ENCODE data around the gene GABRG3. TPM values are rescaled to one million over a fixed set of nuclear protein-coding genes. Genes with fewer than 3 reads are reported as not detected.

Gene GABRG3
- total and polyA plus RNA-seq, 9 of the 15 experiments (the other 6 are each of a cell fraction or from before 2014, with no cell fraction given), result 4.0 to 15.1 (median 11.2) TPM

DNA sequence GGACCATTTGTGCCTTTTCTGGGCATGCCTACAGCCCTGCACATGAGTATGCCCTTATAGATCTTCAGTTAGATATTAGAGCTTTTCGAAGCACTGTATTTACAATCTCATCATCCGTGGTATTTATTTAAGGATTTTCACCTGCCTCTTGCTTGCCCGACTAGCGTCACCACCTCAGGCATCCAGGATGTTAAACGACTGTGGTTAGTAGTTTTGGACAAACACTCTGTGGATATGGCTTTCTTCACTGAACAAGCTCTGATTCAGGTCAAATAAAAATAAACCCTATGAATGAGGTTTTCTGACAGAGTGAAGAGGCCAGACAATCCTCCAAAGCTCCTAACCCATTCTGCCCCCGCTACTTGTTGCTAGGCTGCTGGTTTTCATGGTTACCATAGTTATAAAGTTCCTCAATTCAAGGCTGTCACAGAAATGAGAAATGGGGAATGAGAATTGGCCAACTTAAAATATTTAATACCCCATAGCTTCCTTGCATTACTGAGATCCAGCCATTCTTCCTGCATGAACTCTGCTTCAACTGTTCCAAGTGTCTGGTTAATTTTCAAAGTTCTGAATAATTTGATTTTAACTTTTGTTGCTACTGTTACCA is 440.1 kb downstream of the GABRG3 start:
- no peak overlapping the region for H3K4me2 ChIP-seq (ENCODE audit: insufficient read depth, low read length)
- H4K20me1 ChIP-seq (replicated peaks; ENCODE audit: control insufficient read depth, insufficient read depth, low read length), result no peaks in the 10 kb centered on the region
- no peaks in the 10 kb centered on the region for H3K9me1 ChIP-seq (ENCODE audit: control insufficient read depth, insufficient read depth, low read length)
- H3K4me1 ChIP-seq (replicated peaks in 1 of 2; ENCODE audit: control insufficient read depth in 2 of 2, insufficient read depth in 2 of 2, low read length in 2 of 2), result no peaks in the 10 kb centered on the region
- no peak overlapping the region for H3K4me3 ChIP-seq
- in situ Hi-C loops (cut with MboI) (no loop called here), intact Hi-C loops (cut with micrococcal nuclease) (no loop called here)
- ATAC-seq (no peak), FAIRE-seq (no peak), DNase-seq (ENCODE audit: extremely low read depth in 1 of 4, low spot score in 3 of 4) (no peak)
- H3K27ac ChIP-seq (ENCODE audit: extremely low read depth, low read depth, low read length), result no peak overlapping the region
- no peaks in the 10 kb centered on the region for H3K27me3 ChIP-seq (ENCODE audit: control insufficient read depth in 2 of 2, insufficient read depth in 2 of 2, low read length in 2 of 2)
- BruUV-seq (replicated peaks), result no TSS peak
- TF ChIP-seq NONO (IDR thresholded peaks at IDR 0.05; ENCODE audit: low read depth in 2 of 2, low read length in 1 of 2), result no peak
- TF ChIP-seq, protein P1, sequence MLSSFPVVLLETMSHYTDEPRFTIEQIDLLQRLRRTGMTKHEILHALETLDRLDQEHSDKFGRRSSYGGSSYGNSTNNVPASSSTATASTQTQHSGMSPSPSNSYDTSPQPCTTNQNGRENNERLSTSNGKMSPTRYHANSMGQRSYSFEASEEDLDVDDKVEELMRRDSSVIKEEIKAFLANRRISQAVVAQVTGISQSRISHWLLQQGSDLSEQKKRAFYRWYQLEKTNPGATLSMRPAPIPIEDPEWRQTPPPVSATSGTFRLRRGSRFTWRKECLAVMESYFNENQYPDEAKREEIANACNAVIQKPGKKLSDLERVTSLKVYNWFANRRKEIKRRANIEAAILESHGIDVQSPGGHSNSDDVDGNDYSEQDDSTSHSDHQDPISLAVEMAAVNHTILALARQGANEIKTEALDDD (IDR thresholded peaks at IDR 0.05), result no peak
- TF ChIP-seq RUNX1 (IDR thresholded peaks at IDR 0.05; ENCODE audit: low read depth), result no peak
- no peak for TF ChIP-seq ZNF431 (CRISPR knock-in tag; IDR thresholded peaks at IDR 0.05)
- no peak for TF ChIP-seq ZNF12 (CRISPR knock-in tag; IDR thresholded peaks at IDR 0.05)
- no peak for TF ChIP-seq BCL6 (CRISPR knock-in tag; IDR thresholded peaks at IDR 0.05)
- TF ChIP-seq C11orf30 (IDR thresholded peaks at IDR 0.05; ENCODE audit: low read depth), result no peak
- TF ChIP-seq ZSCAN32 (CRISPR knock-in tag; IDR thresholded peaks at IDR 0.05), result no peak
- no peak for TF ChIP-seq ATF7 (IDR thresholded peaks at IDR 0.05)
- TF ChIP-seq ZNF583 (CRISPR knock-in tag; IDR thresholded peaks at IDR 0.05), result no peak
- no peak for TF ChIP-seq RBM22 (IDR thresholded peaks at IDR 0.05; ENCODE audit: low read depth, low read length, poor library complexity, severe bottlenecking)
- no peak for TF ChIP-seq NCOA1 (IDR thresholded peaks at IDR 0.05; ENCODE audit: low read depth)
- no peak for TF ChIP-seq SIN3B (IDR thresholded peaks at IDR 0.05; ENCODE audit: low read depth)
- TF ChIP-seq, protein P2, sequence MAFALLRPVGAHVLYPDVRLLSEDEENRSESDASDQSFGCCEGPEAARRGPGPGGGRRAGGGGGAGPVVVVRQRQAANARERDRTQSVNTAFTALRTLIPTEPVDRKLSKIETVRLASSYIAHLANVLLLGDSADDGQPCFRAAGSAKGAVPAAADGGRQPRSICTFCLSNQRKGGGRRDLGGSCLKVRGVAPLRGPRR (CRISPR knock-in tag; IDR thresholded peaks at IDR 0.05), result no peak
- no peak for TF ChIP-seq SMARCA4 (IDR thresholded peaks at IDR 0.05)
- no peak for TF ChIP-seq CHD4 (IDR thresholded peaks at IDR 0.05; ENCODE audit: insufficient read depth, insufficient replicate concordance, low read depth, low read length, poor library complexity, severe bottlenecking)
- TF ChIP-seq, protein P3, sequence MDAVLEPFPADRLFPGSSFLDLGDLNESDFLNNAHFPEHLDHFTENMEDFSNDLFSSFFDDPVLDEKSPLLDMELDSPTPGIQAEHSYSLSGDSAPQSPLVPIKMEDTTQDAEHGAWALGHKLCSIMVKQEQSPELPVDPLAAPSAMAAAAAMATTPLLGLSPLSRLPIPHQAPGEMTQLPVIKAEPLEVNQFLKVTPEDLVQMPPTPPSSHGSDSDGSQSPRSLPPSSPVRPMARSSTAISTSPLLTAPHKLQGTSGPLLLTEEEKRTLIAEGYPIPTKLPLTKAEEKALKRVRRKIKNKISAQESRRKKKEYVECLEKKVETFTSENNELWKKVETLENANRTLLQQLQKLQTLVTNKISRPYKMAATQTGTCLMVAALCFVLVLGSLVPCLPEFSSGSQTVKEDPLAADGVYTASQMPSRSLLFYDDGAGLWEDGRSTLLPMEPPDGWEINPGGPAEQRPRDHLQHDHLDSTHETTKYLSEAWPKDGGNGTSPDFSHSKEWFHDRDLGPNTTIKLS (IDR thresholded peaks at IDR 0.05; ENCODE audit: borderline replicate concordance, low read depth), result no peak
- TF ChIP-seq, protein P4, sequence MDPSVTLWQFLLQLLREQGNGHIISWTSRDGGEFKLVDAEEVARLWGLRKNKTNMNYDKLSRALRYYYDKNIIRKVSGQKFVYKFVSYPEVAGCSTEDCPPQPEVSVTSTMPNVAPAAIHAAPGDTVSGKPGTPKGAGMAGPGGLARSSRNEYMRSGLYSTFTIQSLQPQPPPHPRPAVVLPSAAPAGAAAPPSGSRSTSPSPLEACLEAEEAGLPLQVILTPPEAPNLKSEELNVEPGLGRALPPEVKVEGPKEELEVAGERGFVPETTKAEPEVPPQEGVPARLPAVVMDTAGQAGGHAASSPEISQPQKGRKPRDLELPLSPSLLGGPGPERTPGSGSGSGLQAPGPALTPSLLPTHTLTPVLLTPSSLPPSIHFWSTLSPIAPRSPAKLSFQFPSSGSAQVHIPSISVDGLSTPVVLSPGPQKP (CRISPR knock-in tag; IDR thresholded peaks at IDR 0.05), result no peak
- no peak for TF ChIP-seq SP2 (IDR thresholded peaks at IDR 0.05; ENCODE audit: extremely low read depth, low read depth, low read length, poor library complexity, severe bottlenecking)
- no peak for TF ChIP-seq KLF16 (IDR thresholded peaks at IDR 0.05)
- no peaks in the 10 kb centered on the region for H3K36me3 ChIP-seq (ENCODE audit: control insufficient read depth, insufficient read depth, low read length)
- POLR2A ChIA-PET, result no interaction called here
- no peak overlapping the region for H3K9ac ChIP-seq (ENCODE audit: insufficient read depth in 1 of 2, low read depth in 2 of 2, low read length in 2 of 2)
- WGBS (ENCODE audit: insufficient coverage, low coverage, missing lambda C conversion rate), result 46% methylated on average over 6 of the region's 6 CpGs
- CTCF ChIA-PET (ENCODE audit: low intra/inter-chr PET ratio), result no interaction called here
- H3K79me2 ChIP-seq (ENCODE audit: control insufficient read depth, insufficient read depth, low read length), result no peaks in the 10 kb centered on the region
- H3K9me3 ChIP-seq (replicated peaks; ENCODE audit: control insufficient read depth, insufficient read depth, low read depth, low read length), result no peaks in the 10 kb centered on the region
- H2AFZ ChIP-seq (ENCODE audit: low read depth, low read length), result no peak overlapping the region

Measured in K562 (cell line).